Measurements from ENCODE around the gene ABHD8.
A peak's percentile ranks its signal among the peaks of the same experiment; 100 is the strongest.

The ABHD8 gene

DNA sequence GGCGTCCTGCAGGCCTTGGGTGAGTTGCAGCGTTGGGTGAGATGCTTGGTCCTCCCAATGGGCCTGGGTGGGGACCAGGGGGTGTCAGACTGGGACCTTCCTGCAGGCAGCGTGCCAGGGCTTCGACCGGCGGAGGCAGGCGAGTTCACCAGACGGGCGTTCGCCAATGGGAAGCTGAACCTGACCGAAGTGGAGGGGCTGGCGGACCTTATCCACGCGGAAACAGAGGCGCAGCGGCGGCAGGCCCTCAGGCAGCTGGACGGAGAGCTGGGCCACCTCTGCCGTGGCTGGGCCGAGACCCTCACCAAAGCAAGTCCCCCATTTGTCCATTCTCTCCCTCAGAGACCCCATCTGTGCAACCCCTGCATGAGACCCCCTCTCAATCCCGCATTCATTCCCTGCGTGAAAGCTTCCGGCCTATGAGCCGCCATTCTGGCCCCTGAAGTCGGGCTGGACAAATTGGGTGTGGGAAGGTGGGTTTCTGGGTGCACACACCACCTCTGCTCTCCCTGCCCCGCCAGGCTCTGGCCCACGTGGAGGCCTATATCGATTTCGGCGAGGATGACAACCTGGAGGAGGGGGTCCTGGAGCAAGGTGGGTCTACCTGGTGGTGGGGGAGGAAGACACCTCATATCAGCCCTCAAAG is 35.3 kb upstream of the ABHD8 start:
- DNase-seq (ENCODE audit: low read depth in 2 of 2): no peak
- TF ChIP-seq, protein P1, sequence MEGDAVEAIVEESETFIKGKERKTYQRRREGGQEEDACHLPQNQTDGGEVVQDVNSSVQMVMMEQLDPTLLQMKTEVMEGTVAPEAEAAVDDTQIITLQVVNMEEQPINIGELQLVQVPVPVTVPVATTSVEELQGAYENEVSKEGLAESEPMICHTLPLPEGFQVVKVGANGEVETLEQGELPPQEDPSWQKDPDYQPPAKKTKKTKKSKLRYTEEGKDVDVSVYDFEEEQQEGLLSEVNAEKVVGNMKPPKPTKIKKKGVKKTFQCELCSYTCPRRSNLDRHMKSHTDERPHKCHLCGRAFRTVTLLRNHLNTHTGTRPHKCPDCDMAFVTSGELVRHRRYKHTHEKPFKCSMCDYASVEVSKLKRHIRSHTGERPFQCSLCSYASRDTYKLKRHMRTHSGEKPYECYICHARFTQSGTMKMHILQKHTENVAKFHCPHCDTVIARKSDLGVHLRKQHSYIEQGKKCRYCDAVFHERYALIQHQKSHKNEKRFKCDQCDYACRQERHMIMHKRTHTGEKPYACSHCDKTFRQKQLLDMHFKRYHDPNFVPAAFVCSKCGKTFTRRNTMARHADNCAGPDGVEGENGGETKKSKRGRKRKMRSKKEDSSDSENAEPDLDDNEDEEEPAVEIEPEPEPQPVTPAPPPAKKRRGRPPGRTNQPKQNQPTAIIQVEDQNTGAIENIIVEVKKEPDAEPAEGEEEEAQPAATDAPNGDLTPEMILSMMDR (IDR thresholded peaks at IDR 0.05; ENCODE audit: low read depth, low read length): no peak
- peak overlapping the region; percentile 82 to 84 for H3K4me3 ChIP-seq (replicated peaks in 1 of 2; ENCODE audit: low read depth in 2 of 2, low read length in 2 of 2)

DNA sequence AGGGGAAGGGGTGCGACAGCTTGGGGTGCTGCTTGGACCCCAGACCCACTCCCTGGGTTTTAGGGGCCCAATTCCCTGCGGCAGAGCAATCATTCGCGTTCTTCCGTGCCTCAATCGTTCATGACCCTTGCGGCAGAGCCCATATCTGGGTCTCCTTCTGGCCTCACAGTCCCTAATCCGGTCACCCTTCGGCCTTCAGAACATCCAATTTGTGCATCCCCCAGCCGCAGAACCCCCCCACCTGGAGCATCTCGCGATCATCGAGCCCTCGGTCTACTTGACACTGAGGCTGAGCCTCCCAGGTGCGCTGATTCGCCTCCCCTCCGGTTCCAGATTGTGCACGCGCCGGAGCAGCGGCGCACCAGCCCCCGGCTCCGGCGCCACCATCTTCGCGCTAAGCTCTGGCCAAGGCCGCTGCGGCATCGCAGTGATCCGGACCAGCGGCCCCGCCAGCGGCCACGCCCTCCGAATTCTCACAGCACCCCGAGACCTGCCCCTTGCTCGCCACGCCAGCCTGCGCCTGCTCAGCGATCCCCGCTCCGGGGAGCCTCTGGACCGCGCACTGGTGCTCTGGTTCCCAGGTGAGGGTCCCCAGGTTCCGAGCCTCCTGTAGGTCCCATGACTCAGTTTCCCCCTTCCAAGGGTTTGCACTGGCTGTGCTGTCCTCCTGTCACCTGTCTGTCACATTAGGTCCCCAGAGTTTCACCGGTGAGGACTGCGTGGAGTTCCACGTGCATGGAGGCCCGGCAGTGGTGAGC is 34.6 kb upstream of the ABHD8 start:
- DNase-seq (ENCODE audit: low read depth in 2 of 2): peak in 1 of 2 donors; percentile 22
- TF ChIP-seq, protein P1 (IDR thresholded peaks at IDR 0.05; ENCODE audit: low read depth, low read length): no peak
- H3K4me3 ChIP-seq (replicated peaks in 1 of 2; ENCODE audit: low read depth in 2 of 2, low read length in 2 of 2): peak overlapping the region; percentile 82 to 84

DNA sequence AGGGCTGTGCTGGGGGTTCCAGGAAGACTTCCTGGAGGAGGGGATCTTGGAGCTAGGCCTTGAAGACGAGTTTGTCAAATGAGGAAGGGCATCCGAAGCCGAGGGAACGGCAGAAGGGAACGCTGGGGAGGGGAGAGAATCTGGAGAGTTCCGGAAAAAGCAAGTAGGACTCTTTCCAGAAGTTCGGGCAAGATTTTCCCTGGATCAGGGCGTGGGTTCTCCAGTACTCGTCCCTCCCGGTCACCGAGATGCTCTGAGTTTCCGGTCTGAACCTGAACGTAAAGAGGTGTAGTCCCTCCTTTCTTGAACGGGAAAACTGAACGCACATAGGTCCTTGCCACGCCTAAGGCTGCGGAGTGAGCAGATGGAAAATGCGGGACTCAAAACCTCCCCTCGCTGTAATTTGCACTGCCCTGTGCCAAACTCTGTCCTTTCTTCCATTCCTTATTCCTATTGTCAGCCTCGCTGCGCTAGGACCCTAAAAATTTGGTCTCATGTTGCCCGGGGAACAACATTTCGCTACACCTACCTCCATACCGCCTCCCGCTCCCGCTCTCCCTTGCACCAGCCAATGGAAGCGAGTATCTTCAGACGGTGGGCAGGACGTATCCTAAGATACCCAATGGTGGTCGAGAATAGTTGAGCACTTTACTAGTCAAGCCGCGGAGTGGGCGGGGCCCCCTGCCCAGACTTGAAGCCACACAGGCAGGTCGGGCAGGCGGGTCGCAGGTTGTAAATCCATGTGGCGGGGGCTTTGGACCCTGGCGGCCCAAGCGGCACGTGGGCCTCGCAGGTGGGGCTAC is 33.8 kb upstream of the ABHD8 start, which contains the start of gene GTPBP3:
Gene GTPBP3, plus strand, starts transcription at position 682 of the 803 bp plus-strand sequence. Its CDS starts 59 bp downstream, at position 741.
- TF ChIP-seq, protein P1 (IDR thresholded peaks at IDR 0.05; ENCODE audit: low read depth, low read length): no peak
- peak within 1 kb of the TSS; percentile 82 to 84 for H3K4me3 ChIP-seq (replicated peaks in 1 of 2; ENCODE audit: low read depth in 2 of 2, low read length in 2 of 2)
- peak; percentile 99 for DNase-seq (ENCODE audit: low read depth in 2 of 2)

DNA sequence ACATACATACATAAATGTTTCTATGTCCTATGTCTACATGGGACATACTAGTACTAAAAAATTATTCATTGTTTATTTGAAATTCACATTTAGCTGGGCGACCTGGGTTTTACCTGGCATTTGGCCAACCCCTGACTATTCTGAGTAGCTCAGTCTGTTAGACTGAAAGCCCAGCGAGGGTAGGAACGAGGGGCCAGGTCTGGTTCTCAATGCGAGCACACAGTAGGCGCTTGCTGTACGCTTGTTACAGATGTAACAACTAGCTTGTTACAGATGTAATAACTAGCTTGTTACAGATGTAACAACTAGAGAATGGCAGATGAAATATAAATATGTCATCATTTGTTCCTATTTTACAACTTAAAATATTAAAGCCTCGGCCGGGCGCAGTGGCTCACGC is 32.4 kb upstream of the ABHD8 start:
- DNase-seq (ENCODE audit: low read depth in 2 of 2): no peak
- H3K4me3 ChIP-seq (replicated peaks in 1 of 2; ENCODE audit: low read depth in 2 of 2, low read length in 2 of 2): no peak overlapping the region
- TF ChIP-seq, protein P1 (IDR thresholded peaks at IDR 0.05; ENCODE audit: low read depth, low read length): no peak

DNA sequence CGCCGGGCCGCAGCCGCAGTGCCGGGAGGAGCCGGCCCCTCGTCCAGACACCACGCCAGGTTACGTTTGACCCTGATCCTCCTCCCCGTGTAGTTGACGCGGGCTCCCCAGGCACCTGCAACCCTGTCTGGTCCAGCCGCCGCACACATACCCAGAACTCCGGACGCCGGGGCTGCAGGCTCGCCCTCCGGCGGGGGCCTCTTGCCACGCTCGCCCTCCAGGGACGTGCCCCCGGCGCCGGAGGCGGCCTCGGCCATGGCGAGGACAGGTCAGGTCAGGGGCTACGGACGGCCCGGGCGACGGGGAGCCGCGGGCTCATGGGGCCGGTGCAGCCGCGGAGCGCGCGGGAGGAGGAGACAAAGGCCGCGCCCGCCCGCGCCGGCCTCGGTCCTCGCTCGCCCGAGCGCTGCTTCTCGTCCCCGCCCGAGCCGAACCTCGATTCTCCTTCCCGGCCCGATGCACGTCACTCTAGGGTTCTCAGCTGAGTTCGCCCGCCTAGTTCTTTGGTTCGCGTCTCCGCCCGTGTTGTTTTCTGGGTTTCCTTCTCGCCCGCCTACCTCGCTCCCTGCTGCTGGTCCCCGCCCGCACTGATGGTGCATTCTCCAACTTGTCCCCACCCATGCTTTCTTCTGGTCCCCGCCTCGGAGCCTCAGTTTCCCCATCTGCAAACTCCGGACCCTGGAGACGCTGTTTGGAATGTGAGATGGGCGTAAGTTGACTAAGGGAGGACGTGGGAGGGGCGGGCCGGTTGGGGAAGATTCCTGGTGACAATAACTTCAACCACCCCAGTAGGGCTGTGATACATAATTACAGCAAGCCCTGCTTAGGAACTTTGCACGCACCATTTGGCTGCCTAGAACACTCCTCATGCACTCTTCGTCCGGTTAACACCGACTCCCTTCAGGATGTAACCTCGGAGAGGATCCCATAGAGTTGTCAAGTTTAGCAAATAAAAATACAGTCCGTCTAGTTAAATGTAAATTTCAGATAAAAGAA is 31.5 kb upstream of the ABHD8 start, which contains the start of gene ANO8:
Gene ANO8, minus strand, starts transcription at position 442 of the 996 bp plus-strand sequence. Its CDS starts 185 bp downstream, at position 257.
- TF ChIP-seq, protein P1 (IDR thresholded peaks at IDR 0.05; ENCODE audit: low read depth, low read length): no peak
- H3K4me3 ChIP-seq (replicated peaks in 1 of 2; ENCODE audit: low read depth in 2 of 2, low read length in 2 of 2): peak within 1 kb of the TSS; percentile 63 to 64
- DNase-seq (ENCODE audit: low read depth in 2 of 2): peak; percentile 99
